ENCODE results near the gene DDX3X. TPM values are rescaled to one million over a fixed set of nuclear protein-coding genes. Genes with fewer than 3 reads are reported as not detected.
A peak's percentile ranks its signal among the peaks of the same experiment; 100 is the strongest.

Gene DDX3X
- total RNA-seq, 1 donor from 2014 or later, result 242 TPM

GRCh38 chrX:41312786-41313185 is 21.2 kb upstream of the DDX3X start:
- Mint-ChIP-seq H3K27me3 (ENCODE audit: low read depth, unreplicated experiment) (no peaks in the 10 kb centered on the region), H3K27ac (ENCODE audit: unreplicated experiment) (no peak overlapping the region), H3K9me3 (ENCODE audit: unreplicated experiment) (no peaks in the 10 kb centered on the region), H3K36me3 (ENCODE audit: low read depth, unreplicated experiment) (no peaks in the 10 kb centered on the region), H3K4me3 (ENCODE audit: unreplicated experiment) (no peak overlapping the region), H3K4me1 (ENCODE audit: low read depth, unreplicated experiment) (no peaks in the 10 kb centered on the region)
- Histone ChIP-seq H3K27ac (ENCODE audit: low read depth, low read length) (no peak overlapping the region), H3K4me1 (ENCODE audit: insufficient read depth, low read length) (no peaks in the 10 kb centered on the region), H2AFZ (ENCODE audit: low read depth, low read length) (no peak overlapping the region), H3K9ac (ENCODE audit: low read length) (no peak overlapping the region), H3K9me3 (ENCODE audit: insufficient read depth, low read depth, low read length) (no peaks in the 10 kb centered on the region), H3K4me3 (ENCODE audit: insufficient read depth, low read depth, low read length) (no peak overlapping the region), H4K20me1 (ENCODE audit: insufficient read depth, low read length) (no peaks in the 10 kb centered on the region), H3K79me2 (ENCODE audit: insufficient read depth, low read length) (no peaks in the 10 kb centered on the region), H3K27me3 (ENCODE audit: insufficient read depth, low read length) (no peaks in the 10 kb centered on the region), H3K4me2 (ENCODE audit: low read length) (no peak overlapping the region), H3K36me3 (ENCODE audit: insufficient read depth, low read length) (no peaks in the 10 kb centered on the region)
- no peak for TF ChIP-seq EZH2 (IDR thresholded peaks at IDR 0.05; ENCODE audit: insufficient read depth, low read length)
- no peak for TF ChIP-seq CTCF (IDR thresholded peaks at IDR 0.05; ENCODE audit: insufficient read depth, low read depth, low read length)
- peak; percentile 65 for FAIRE-seq
- DNase-seq (ENCODE audit: low read depth), result no peak

- H3K4me3 Mint-ChIP-seq (ENCODE audit: unreplicated experiment), result no peak overlapping the region
- H3K79me2 ChIP-seq (ENCODE audit: insufficient read depth, low read length), result no peaks in the 10 kb centered on the region
- no peaks in the 10 kb centered on the region for H3K27me3 Mint-ChIP-seq (ENCODE audit: low read depth, unreplicated experiment)
- no peaks in the 10 kb centered on the region for H3K4me1 Mint-ChIP-seq (ENCODE audit: low read depth, unreplicated experiment)
- TF ChIP-seq CTCF (IDR thresholded peaks at IDR 0.05; ENCODE audit: insufficient read depth, low read depth, low read length) (no peak), EZH2 (IDR thresholded peaks at IDR 0.05; ENCODE audit: insufficient read depth, low read length) (no peak)
- H3K9ac ChIP-seq (ENCODE audit: low read length), result no peak overlapping the region
- no peaks in the 10 kb centered on the region for H3K9me3 Mint-ChIP-seq (ENCODE audit: unreplicated experiment)
- H3K27ac ChIP-seq (ENCODE audit: low read depth, low read length), result peak overlapping the region; percentile 67
- no peaks in the 10 kb centered on the region for H4K20me1 ChIP-seq (ENCODE audit: insufficient read depth, low read length)
- no peaks in the 10 kb centered on the region for H3K27me3 ChIP-seq (ENCODE audit: insufficient read depth, low read length)
- no peaks in the 10 kb centered on the region for H3K9me3 ChIP-seq (ENCODE audit: insufficient read depth, low read depth, low read length)
- no peak overlapping the region for H2AFZ ChIP-seq (ENCODE audit: low read depth, low read length)
- H3K4me3 ChIP-seq (ENCODE audit: insufficient read depth, low read depth, low read length), result no peak overlapping the region
- H3K36me3 ChIP-seq (ENCODE audit: insufficient read depth, low read length), result no peaks in the 10 kb centered on the region
- FAIRE-seq, result peak; percentile 99
- peak overlapping the region; percentile 30 for H3K4me2 ChIP-seq (ENCODE audit: low read length)
- no peaks in the 10 kb centered on the region for H3K4me1 ChIP-seq (ENCODE audit: insufficient read depth, low read length)
- peak; percentile 92 for DNase-seq (ENCODE audit: low read depth)
- H3K27ac Mint-ChIP-seq (ENCODE audit: unreplicated experiment), result no peak overlapping the region
- no peaks in the 10 kb centered on the region for H3K36me3 Mint-ChIP-seq (ENCODE audit: low read depth, unreplicated experiment)
Observed at GRCh38 chrX:41313419-41313818, 20.5 kb upstream of the DDX3X start.

GRCh38 chrX:41314204-41314603 is 19.8 kb upstream of the DDX3X start:
- Histone ChIP-seq H3K4me1 (ENCODE audit: insufficient read depth, low read length) (no peaks in the 10 kb centered on the region), H3K27ac (ENCODE audit: low read depth, low read length) (no peak overlapping the region), H3K36me3 (ENCODE audit: insufficient read depth, low read length) (no peaks in the 10 kb centered on the region), H3K9ac (ENCODE audit: low read length) (no peak overlapping the region), H3K9me3 (ENCODE audit: insufficient read depth, low read depth, low read length) (no peaks in the 10 kb centered on the region), H3K4me3 (ENCODE audit: insufficient read depth, low read depth, low read length) (no peak overlapping the region), H3K4me2 (ENCODE audit: low read length) (peak overlapping the region; percentile 25), H2AFZ (ENCODE audit: low read depth, low read length) (no peak overlapping the region), H3K79me2 (ENCODE audit: insufficient read depth, low read length) (no peaks in the 10 kb centered on the region), H3K27me3 (ENCODE audit: insufficient read depth, low read length) (no peaks in the 10 kb centered on the region), H4K20me1 (ENCODE audit: insufficient read depth, low read length) (no peaks in the 10 kb centered on the region)
- H3K27me3 Mint-ChIP-seq (ENCODE audit: low read depth, unreplicated experiment), result no peaks in the 10 kb centered on the region
- no peaks in the 10 kb centered on the region for H3K36me3 Mint-ChIP-seq (ENCODE audit: low read depth, unreplicated experiment)
- peak; percentile 65 for FAIRE-seq
- H3K4me3 Mint-ChIP-seq (ENCODE audit: unreplicated experiment), result no peak overlapping the region
- no peaks in the 10 kb centered on the region for H3K4me1 Mint-ChIP-seq (ENCODE audit: low read depth, unreplicated experiment)
- DNase-seq (ENCODE audit: low read depth), result no peak
- TF ChIP-seq EZH2 (IDR thresholded peaks at IDR 0.05; ENCODE audit: insufficient read depth, low read length), result no peak
- TF ChIP-seq CTCF (IDR thresholded peaks at IDR 0.05; ENCODE audit: insufficient read depth, low read depth, low read length), result no peak
- no peak overlapping the region for H3K27ac Mint-ChIP-seq (ENCODE audit: unreplicated experiment)
- no peaks in the 10 kb centered on the region for H3K9me3 Mint-ChIP-seq (ENCODE audit: unreplicated experiment)

Data from astrocyte (in vitro differentiated cells and primary cell).